ENCODE data around the gene PPY. TPM values are rescaled to one million over a fixed set of nuclear protein-coding genes. Genes with fewer than 3 reads are reported as not detected.
"Not testable (repeated sequence)": the region's sequence is repeated elsewhere in the genome, so short reads cannot be mapped to it uniquely, and the experiment has no call there.

PPY gene
- total RNA-seq, 1 donor from 2014 or later = not detected

DNA sequence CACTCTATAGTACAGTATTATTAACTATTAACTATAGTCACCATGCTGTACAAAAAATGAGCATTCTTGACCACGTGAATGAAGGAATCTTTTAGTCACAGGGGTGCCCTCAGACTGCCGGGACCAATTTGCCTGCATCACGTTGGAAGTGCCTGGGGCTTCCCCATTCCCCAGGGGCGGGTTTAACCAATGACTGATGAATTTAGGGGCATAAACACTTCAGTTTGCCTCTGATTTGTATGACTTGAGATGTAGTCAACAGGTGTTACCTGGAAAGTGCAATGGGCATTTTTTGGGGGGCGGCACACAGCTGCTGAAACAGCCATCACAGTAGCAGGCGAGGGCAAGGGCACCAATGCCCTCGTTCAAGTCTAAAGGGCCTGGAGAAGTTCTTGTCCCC is 20.2 kb upstream of the PPY start:
- no peak for DNase-seq

DNA sequence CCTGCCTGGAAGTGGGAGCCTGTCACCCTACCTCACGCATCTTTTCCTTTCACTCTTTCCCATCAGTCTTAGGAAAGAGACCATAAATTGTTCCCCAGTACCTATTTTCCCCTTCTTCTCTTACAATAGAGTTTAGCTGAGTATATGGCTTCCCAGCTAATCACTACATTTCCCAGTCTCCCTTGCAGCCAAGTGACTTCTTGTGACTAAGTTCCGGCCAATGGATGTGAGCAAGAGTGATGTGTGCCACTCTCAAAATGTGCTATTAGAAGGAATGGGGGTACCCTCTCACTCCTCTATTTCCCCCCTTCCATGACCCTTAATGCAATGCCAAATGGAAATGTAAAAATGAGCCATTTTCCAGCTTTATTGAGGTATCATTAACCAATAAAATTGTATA is 19.7 kb upstream of the PPY start:
- DNase-seq = no peak

DNA sequence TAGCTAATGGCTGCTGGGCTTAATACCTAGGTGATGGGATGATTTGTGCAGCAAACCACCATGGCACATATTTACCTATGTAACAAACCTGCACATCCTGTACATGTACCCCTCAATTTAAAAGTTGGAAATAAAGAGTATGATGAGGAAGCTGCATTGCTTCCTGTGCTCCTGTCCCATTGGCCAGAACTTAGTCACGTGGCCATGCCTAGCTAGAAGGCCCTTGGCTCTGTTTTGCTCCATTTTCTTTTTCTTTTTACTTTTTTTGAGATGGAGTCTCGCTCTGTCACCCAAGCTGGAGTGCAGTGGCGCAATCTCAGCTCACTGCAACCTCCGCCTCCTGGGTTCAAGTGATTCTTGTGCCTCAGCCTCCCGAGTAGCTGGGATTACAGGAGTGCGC is 19.0 kb upstream of the PPY start:
- not testable (repeated sequence) for DNase-seq

DNA sequence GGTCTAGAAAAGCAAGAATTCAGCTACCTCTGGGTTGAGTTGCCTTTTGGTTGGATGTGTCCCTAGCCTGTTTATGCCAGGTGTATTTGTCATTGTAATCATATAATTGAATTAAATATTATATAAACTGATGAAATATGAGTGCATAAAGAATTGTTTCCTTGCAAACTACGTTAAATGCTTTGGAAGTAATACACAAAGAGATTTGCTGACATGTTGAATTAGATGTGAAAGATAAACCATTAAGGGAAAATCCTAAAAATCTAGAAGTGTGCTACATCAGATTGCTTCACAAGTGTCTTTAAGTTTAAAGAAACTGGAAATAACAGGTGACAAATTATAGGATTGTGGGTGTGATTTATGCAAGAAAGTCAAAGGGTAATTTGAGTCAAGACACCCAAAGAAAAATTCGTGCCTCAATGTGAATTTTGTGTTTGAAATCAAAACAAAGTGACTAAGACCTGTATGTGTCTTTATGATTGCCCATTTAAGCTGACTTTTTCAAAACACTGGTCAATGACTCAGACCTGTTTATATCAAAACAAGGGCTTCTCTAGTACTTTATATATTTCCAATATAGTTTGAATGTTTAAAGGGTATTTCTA is 16.6 kb upstream of the PPY start:
- DNase-seq = no peak

- no peak for DNase-seq
These were observed 13.9 kb upstream of the PPY start for GRCh38 chr17:43956222-43956621.

DNA sequence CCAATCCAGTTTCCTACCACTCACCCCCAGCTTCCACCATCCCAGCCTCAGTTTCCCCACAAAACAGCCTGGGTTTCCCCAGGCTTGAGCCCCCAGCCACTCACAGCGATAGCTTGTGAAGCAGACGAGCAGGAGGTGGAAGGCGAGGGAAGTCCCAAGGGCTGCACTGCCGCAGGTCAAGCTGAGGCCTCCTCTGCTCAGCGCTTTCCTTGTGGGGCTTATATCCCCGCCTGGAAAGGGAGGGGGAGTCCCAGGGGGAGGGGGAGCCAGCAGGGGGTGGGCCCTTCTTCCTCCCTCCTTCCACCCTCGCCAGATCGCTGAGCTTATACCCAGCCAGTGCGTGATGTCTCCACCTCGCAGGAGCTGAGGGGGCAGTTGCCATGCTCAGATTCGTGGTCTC is 11.5 kb upstream of the PPY start, which contains the start of gene PYY:
PYY (minus strand) TSS at position 195 of the 400 bp plus-strand sequence. CDS start 457 bp downstream, outside the sequence.
- no peak for DNase-seq

DNA sequence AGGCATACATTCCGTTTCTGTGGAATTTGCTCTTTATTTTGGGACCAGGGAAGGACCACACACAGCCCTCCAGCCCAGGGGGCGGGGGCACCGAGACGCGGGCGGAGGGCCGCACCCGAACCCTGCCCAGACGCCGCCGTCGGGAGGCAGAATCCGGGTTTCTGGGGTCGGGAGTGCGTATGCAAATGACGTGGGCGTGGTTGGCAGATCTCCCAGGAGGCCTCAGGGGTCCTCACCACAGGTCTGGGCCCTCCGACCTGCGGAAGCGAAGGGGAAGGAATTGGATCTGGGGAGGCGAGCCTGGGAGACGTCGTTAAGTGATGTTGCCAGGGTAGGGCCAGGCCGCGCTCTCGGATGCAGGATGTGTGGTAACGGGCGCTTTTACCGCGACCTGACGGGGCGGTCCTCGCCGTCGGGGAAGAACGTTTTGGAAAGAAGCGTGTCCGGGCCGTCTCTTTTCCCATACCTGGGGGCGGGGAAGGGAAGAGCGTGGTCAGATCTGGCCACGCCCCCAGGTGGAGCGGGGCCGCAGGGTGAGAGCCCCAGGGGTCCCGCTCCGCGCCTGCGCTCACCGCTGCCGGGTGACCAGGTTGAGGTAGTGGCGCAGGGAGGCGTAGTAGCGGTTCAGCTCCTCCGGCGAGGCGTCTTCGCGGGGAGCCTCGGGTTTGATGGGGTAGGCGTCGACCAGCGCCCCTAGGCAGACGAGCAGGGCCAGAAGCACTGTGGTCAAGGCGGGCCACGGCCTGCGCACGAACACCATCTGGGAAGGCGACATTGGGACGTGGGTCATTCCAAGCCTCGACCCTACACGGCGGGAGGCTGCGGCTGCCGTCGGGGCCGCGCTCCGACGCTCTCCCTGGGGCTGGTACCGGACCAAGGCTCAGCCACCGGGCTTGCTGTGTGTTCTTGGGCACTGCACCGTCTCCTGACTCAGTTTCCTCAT is 10.7 kb upstream of the PPY start:
- no peak for DNase-seq

- DNase-seq = peak; percentile 45
These were observed 10.1 kb upstream of the PPY start for GRCh38 chr17:43952351-43952723.

DNA sequence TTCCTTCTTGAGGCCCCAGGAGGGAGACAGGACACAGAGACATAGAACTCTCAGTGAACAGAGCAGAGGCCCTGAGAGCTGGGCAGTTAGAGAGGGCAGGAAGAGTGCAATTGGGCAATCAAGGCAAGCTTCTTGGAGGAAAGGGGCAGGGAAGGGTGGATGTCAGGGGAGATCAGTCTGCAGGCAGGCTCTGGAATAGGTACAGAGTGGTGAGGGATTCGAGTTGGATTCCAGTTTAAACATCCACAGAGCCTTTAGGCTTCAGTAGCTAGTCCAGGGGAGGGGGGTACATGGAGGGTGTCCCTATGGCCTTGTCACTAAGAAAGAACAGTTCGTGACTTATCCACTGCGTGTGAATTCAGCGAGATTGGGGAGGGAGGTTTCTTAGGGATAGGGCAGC is 9.5 kb upstream of the PPY start:
- DNase-seq = no peak

DNA sequence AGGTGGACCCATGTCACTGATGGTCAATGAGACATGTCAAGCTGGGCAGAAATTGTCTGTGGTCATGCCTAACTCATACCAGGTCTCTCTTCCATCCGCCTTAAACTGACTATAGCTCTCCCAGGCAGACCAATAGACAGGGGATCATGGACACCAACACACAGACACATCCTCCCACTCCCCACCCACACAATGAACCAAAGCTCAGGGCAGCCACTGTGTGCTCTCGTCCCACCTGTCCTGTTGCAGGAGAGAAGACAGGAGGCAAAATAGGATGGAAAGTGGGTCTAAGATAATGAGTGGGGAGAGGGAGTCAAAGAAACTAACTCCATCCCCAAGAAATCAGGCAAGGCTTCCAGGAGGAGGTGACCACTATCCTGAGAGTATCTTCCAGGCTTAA is 8.3 kb upstream of the PPY start:
- DNase-seq = no peak

DNA sequence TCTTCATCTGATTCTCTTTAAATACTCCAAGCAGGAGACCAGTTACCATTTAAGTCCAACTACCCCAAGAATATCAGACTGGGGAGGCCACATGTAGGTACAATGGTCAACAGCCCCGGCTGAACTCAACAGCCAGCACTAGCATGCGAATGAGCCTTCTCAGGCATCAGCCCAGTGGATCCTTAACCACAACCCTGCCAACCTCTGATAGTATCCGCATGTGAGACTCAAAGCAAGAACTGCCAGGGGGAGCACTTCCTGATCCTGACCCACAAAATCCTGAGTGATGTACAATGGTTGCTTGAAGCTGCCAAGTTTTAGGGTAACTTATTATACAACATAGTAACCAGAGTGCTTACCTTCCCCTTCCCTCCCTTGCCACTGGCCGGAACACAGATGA is 7.5 kb upstream of the PPY start:
- DNase-seq = no peak

DNA sequence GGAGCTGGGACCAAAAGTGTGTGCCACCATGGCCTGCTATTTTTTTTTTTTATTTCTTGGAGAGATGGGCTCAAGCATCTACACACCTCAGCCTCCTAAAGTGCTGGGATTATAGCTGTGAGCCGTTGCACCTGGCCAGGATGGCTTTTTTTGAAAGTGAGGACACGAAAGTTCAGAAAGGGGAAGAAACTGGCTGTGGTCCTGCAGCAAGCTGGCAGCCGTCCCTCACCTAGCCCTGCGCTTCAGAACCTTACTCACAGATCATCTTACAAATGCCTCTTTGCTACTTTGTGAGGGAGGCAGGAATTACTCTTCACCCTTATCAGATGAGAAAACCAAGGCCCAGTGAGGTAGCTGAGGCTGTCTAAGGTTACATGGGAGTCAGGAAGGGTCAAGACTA is 4.5 kb upstream of the PPY start:
- no peak for DNase-seq

DNA sequence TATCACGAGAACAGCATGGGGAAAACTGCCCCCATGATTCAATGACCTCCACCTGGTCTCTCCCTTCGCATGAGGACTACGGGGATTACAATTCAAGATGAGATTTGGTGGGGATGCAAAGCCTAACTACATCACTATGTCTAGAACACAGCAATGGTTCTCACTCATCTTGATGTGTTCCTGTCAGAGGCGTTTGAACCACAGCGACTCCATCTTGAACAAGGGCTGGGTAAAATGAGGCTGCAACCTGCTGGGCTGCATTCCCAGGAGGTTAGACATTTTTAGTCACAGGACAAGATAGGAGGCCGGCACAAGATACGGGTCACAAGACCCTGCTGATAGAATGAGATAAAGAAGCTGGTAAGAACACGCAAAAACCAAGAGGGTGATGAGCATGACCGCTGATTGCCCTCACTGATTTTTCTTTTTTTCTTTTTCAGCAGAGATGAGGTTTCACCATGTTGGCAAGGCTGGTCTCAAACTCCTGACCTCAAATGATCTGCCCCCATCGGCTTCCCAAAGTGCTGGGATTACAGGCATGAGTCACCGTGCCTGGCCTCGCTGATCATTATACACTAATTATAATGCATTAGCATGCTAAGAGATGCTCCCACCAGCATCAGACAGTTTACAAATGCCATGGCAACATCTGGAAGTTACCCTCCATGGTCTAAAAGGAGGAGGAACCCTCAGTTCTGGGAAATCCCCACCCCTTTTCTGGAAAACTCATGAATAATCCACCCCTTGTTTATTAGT is 3.0 kb upstream of the PPY start:
- no peak for DNase-seq

- DNase-seq = peak; percentile 58
These were observed 1.6 kb downstream of the PPY start for GRCh38 chr17:43940630-43941029.

DNA sequence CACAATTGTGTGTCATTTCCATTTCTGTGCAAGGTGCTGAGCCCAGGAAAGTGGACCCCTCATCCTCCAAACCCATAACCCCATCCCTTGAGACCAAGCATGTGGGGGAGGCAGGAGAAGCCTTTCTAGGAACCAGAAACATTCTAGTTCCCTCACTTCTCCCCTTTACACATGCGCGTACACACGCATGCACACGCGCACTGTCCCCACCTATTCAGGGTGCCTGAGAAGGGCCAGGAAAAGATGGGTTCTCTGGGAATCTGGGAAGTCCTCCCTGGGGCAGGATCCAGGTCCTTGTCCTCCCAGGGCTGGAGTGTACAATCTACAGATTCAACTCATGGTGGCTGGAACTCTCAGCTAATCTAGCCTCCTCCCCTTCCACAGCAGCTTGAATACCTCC is 2.4 kb downstream of the PPY start:
- no peak for DNase-seq

- DNase-seq = not testable (repeated sequence)
These were observed 2.8 kb downstream of the PPY start for GRCh38 chr17:43939452-43939851.

- no peak for DNase-seq
These were observed 3.5 kb downstream of the PPY start for GRCh38 chr17:43938838-43939182.

- DNase-seq = no peak
These were observed 5.8 kb downstream of the PPY start for GRCh38 chr17:43936434-43936833.

DNA sequence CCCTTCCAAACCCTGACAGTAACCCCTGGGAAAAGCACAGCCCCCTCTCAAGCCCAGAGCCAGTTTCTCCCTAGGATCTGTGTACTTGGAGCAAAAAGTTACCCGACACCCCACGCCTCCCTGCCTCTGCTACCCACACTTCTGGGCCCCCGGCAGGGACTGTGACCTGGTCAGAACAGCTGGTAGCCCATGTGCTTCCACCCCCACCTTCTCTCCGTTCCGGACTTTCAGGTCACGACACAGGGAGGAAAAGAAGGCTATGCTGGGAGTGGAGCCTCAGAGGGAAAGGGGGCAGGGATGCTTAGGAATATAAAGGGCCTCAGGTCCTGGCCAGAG is 6.4 kb downstream of the PPY start:
- no peak for DNase-seq

GRCh38 chr17:43935204-43935925 is 6.9 kb downstream of the PPY start:
- DNase-seq = no peak

GRCh38 chr17:43932923-43933322 is 9.4 kb downstream of the PPY start:
- no peak for DNase-seq

DNA sequence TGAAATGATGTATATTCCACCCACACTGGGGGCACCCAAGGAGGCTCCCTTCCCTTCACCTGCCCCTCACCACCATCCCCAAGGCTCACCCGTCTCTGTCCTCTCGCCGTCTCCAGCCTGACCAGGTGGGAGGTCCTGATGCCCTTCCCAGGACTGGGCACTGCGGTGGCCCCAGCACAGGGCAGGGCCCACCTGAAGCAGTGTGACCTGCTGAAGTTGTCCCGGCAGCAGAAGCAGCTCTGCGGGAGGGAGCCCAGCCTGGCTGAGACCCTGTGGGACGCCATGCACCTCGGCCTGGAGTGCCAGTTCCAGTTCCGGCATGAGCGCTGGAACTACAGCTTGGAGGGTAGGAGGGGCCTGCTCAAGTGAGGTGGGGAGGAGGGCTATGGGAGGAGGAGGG is 9.9 kb downstream of the PPY start:
- DNase-seq = no peak

Measured in tongue (tissue), 2 donors.